ENCODE measurements around the gene TMCO1.
"Not testable (repeated sequence)": the region's sequence is repeated elsewhere in the genome, so short reads cannot be mapped to it uniquely, and the experiment has no call there.

GRCh38 chr1:165744913-165745312 is 23.8 kb downstream of the TMCO1 start:
- TF ChIP-seq POLR2A (IDR thresholded peaks at IDR 0.05; ENCODE audit: low read length); GATA1 (IDR thresholded peaks at IDR 0.05; ENCODE audit: low read depth, low read length): not testable (repeated sequence)

All from erythroblast (primary cell).